RWPE1 (cell line): ENCODE data around the gene PCDHB2.
"Not testable (repeated sequence)": the region's sequence is repeated elsewhere in the genome, so short reads cannot be mapped to it uniquely, and the experiment has no call there.

Experiments used
- CTCF ChIA-PET: fragments of 350-600 bp; sonication (Branson Sonifier 250); formaldehyde crosslinking; extraction: SDS; loops from one replicate; lab custom pipeline; 2021; lab: Yijun Ruan, JAX
- POLR2A ChIA-PET: fragments of 400-600 bp; formaldehyde crosslinking; extraction: SDS; loops from one replicate; lab custom pipeline; 2020; ENCODE audit warnings: antibody characterized with exemption; ENCODE audit not compliant: low non-redundant PET; lab: Yijun Ruan, JAX
- DNase-seq: peaks from one replicate; pipeline ENCODE4 v3.0.0; 2012; ENCODE audit warnings: low spot score
- H3K27ac ChIP-seq: fragments of 450-650 bp; 2 replicates; pipeline ENCODE4 v1.5.1; 2017
- CTCF ChIP-seq: fragments of 450-650 bp; conservative IDR thresholded peaks from 2 replicates; pipeline ENCODE4 v1.5.1; 2017; ENCODE audit warnings: low read depth, mild to moderate bottlenecking

PCDHB2 gene

GRCh38 chr5:141135030-141135717 is 40.8 kb downstream of the PCDHB2 start, which contains the start of gene PCDHB5:
Gene PCDHB5 (plus strand): TSS chr5:141135206. CDS start chr5:141135435, 229 bp downstream.
- TF ChIP-seq CTCF: peak; percentile 63
- DNase-seq: no peak
- ChIA-PET CTCF (interaction anchor here (0.6 to 0.7 kb wide), 2 partner anchors 52 to 309 kb away, joined by 3 read pairs; no protein-coding TSS in a partner anchor), POLR2A (no interaction called here)
- no peak within 1 kb of the TSS for H3K27ac ChIP-seq

DNA sequence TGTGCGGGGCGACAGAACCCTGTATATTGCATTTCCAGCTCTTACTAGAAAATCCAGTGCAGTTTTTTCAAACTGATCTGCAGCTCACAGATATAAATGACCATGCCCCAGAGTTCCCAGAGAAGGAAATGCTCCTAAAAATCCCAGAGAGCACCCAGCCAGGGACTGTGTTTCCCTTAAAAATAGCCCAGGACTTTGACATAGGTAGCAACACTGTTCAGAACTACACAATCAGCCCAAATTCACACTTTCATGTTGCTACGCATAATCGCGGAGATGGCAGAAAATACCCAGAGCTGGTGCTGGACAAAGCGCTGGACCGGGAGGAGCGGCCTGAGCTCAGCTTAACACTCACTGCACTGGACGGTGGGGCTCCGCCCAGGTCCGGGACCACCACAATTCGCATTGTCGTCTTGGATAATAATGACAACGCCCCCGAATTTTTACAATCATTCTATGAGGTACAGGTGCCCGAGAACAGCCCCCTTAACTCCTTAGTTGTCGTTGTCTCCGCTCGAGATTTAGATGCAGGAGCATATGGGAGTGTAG is 41.4 kb downstream of the PCDHB2 start:
- ChIA-PET POLR2A (no interaction called here), CTCF (interaction anchor here (0.7 kb wide), 1 partner anchor 52 kb away, joined by 3 read pairs; no protein-coding TSS in a partner anchor)
- DNase-seq: no peak
- H3K27ac ChIP-seq: no peak overlapping the region
- no peak for TF ChIP-seq CTCF

- DNase-seq, H3K27ac ChIP-seq, POLR2A ChIA-PET, CTCF ChIA-PET: not testable (repeated sequence)
Measured at GRCh38 chr5:141137346-141137745, 42.9 kb downstream of the PCDHB2 start.
